Large intestine (tissue), 3 donors: Measurements from ENCODE around the gene FUCA1. TPM values are rescaled to one million over a fixed set of nuclear protein-coding genes. Genes with fewer than 3 reads are reported as not detected.

Experiments
- DNase-seq, 2 donors: peaks; one replicate each; pipeline versions ENCODE4 v3.0.0 to v3.0.0-alpha.2; 2013
- H3K27ac ChIP-seq: one replicate; pipeline ENCODE4 v1.5.1; 2013; ENCODE audit warnings: low read length
- H3K27me3 ChIP-seq: 2 replicates; pipeline ENCODE4 v1.6.1; 2013; ENCODE audit warnings: low read length; ENCODE audit not compliant: control insufficient read depth, insufficient read depth
- H3K36me3 ChIP-seq: 2 replicates; pipeline ENCODE4 v1.6.1; 2013; ENCODE audit warnings: low read length; ENCODE audit not compliant: control insufficient read depth, insufficient read depth
- H3K4me1 ChIP-seq: one replicate; pipeline ENCODE4 v1.6.1; 2013; ENCODE audit warnings: low read length; ENCODE audit not compliant: control insufficient read depth, insufficient read depth
- H3K4me3 ChIP-seq: one replicate; pipeline ENCODE4 v1.5.1; 2013; ENCODE audit warnings: low read length
- H3K9me3 ChIP-seq: one replicate; pipeline ENCODE4 v1.6.1; 2013; ENCODE audit warnings: mild to moderate bottlenecking, low read depth, low read length, moderate library complexity; ENCODE audit not compliant: control insufficient read depth
- WGBS: methylation state at CpG from one replicate; pipeline ENCODE4 v1.1.5; 2013; ENCODE audit warnings: low lambda C conversion rate; ENCODE audit not compliant: insufficient coverage; 5-methylcytosine and 5-hydroxymethylcytosine counted together
- polyA plus RNA-seq: library from polyadenylated mRNA; unstranded; fragments of 120-200 nt; gene quantifications from one replicate; pipeline ENCODE4 v1.2.1, GENCODE V29; 2013

FUCA1 gene
- polyA plus RNA-seq, 1 donor = 68.2 TPM

DNA sequence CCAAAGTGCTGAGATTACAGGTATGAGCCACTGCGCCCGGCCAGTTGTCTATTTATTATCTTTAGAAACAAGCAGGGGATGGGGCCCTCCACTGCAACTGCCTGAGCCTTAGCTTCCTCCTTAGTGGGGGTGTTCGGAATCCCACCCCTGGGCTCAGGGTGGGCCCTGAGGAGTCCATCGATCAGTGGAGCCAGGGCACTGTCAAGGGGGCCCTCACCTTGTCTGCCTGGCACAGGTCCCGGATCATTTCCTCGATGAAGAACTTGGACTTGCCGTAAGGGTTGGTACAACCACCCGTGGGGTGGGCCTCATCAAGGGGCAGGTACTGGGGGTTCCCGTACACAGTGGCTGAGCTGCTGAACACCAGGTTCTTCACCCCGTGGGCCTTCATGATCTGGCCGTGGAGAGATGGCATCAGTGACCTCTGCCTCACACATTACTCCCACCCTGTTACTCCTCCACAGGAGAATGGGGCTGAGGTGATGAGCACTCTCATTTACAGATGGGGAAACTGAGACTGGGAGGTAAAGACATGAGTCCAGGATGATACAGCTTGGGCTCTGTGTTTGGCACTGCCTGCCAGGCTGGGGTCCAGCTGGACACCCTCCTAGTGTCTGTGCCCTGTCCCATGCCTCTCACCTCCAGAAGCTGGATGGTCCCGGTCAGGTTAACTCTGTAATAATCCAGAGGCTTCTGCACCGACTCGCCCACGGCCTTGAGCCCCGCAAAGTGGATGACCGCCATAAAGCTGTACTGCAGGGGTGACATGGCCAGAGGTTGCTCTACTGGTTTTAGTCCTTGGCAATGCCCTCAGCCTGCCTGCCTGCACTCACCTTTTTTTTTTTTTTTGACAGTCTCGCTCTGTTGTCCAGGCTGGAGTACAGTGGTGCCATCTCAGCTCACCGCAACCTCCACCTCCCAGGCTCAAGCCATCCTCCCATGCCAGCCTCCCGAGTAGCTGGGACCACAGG, 70.3 kb downstream of the FUCA1 start:
- Histone ChIP-seq H3K27me3 (no peaks in the 10 kb centered on the region), H3K4me1 (peaks cover 66% of the 10 kb centered on the region), H3K9me3 (no peaks in the 10 kb centered on the region), H3K36me3 (peaks cover 63% of the 10 kb centered on the region), H3K27ac (peak overlapping the region; percentile 100), H3K4me3 (no peak overlapping the region)
- WGBS = 80% methylated on average over 1 of the region's 20 CpGs
- DNase-seq = no peak

DNA sequence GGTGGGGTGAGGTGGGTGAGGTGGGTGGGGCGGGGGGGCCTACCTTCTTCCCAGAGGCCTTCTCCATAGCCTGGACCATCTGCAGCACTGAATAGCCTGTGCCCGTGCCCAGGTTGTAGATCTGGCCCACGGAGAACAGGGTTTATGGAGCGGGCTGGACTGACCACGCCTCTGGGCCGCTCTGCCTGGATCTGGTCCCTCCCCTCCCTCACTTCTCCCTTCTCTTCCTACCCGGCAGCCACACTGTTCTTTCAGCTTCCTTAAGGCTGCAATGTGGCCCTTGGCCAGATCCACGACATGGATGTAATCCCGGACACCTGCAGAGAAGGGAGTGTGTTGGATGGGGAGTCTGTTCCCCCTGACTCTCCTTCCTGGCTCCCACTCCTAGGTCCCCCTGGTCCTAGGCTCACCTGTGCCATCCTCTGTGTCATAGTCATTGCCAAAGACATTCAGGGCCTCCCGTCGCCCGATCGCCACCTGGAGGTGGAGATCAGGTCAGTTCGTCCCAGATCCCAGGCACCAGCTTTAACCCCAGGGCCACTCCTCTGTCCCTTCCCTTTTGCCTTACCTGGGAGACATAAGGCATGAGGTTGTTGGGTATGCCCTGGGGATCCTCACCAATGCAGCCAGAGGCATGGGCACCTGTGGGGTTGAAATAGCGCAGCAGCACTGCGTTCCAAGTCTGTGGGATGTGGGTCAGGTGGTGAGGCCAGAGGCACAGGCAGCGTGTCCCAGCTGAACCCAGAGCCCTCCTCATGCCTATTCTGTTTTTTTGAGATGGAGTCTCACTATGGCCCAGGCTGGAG, 71.4 kb downstream of the FUCA1 start:
- no peak for DNase-seq

DNA sequence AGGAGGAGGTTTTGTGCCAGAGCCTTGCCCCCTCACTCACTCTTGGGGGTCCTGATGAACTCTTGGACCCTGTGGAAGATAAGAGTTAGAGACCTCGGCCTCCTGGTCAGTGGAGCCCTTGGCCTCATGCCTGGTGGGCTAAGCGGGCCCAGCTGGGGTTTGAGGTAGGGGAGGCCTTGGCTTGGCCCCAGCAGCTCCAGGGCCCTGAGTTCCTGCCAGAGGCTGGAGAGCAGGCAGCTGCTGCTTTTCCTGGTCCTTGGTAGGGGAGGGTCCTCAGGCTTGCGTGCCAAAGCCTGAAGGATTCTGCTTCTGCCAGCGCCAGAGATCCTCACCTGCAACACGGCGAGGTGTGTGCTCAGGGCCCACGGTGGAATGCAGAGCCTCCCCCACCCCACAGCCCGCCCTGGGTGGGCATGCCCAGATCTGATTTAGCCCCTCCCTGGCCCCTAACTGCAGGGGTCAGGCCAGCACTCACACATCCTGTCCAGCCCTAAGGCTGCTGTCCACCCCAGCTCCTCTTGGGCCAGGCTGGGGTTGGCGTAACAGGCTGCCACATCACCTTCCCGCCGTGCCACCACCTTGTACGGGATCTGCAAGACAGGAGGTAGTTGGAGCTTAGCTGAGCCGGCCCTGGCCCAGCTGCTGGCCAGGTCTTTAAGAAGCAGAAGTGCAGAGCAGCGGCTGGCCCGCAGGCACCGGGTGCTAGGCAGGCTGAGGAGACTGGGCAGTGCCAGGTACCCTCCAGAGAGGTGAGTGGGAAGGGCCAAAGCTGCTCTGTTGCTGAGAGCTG, 72.2 kb downstream of the FUCA1 start:
- peaks cover 56% of the 10 kb centered on the region for H3K36me3 ChIP-seq

More for the DNA sequence above, 71.4 kb downstream of the FUCA1 start:
- no peaks in the 10 kb centered on the region for H3K9me3 ChIP-seq
- H3K36me3 ChIP-seq = peaks cover 56% of the 10 kb centered on the region
- no CpG with 5 or more reads among the region's 17 CpGs for WGBS
- H3K4me1 ChIP-seq = peaks cover 68% of the 10 kb centered on the region
- H3K4me3 ChIP-seq = no peak overlapping the region
- H3K27ac ChIP-seq = no peak overlapping the region
- H3K27me3 ChIP-seq = no peaks in the 10 kb centered on the region

More for the DNA sequence above, 72.2 kb downstream of the FUCA1 start:
- no peak overlapping the region for H3K27ac ChIP-seq
- no peaks in the 10 kb centered on the region for H3K27me3 ChIP-seq
- no peaks in the 10 kb centered on the region for H3K9me3 ChIP-seq
- peaks cover 64% of the 10 kb centered on the region for H3K4me1 ChIP-seq
- no CpG with 5 or more reads among the region's 16 CpGs for WGBS
- DNase-seq = no peak
- H3K4me3 ChIP-seq = no peak overlapping the region

Other genes starting within 250 kb of the FUCA1 start
- gene RPL11, start 176.5 kb downstream of the FUCA1 start, polyA plus RNA-seq = 3,237 TPM
- 26.3 TPM for gene ELOA, start 124.8 kb downstream of the FUCA1 start, polyA plus RNA-seq
- 61.8 TPM for gene PITHD1, start 89.9 kb downstream of the FUCA1 start, polyA plus RNA-seq
- gene LYPLA2, start 77.1 kb downstream of the FUCA1 start, polyA plus RNA-seq = 75.7 TPM
- gene GALE, start 67.5 kb downstream of the FUCA1 start, polyA plus RNA-seq = 118 TPM
- 66.3 TPM for gene HMGCL, start 42.9 kb downstream of the FUCA1 start, polyA plus RNA-seq
- gene CNR2, start 45.1 kb upstream of the FUCA1 start, polyA plus RNA-seq = 0.06 TPM
- 165 TPM for gene PNRC2, start 91.5 kb upstream of the FUCA1 start, polyA plus RNA-seq
- gene SRSF10, start 112.0 kb upstream of the FUCA1 start, polyA plus RNA-seq = 169 TPM
- gene MYOM3, start 243.8 kb upstream of the FUCA1 start, polyA plus RNA-seq = 69.5 TPM